GM18517 (cell line): ENCODE results near the gene ARF5.

Source experiments
- ATAC-seq: cut with Tn5 transposase; IDR thresholded peaks from one replicate; pipeline ENCODE4 v1.9.1; 2021; ENCODE audit warnings: mild to moderate bottlenecking, moderate library complexity; ENCODE audit not compliant: unreplicated experiment

ARF5 gene

GRCh38 chr7:127588697-127589482, 679 bp downstream of the ARF5 start:
- ATAC-seq: peak; percentile 7

- ATAC-seq: no peak
Observed at GRCh38 chr7:127589896-127590295, 1.7 kb downstream of the ARF5 start.

- no peak for ATAC-seq
Observed at GRCh38 chr7:127591189-127591588, 3.0 kb downstream of the ARF5 start.

DNA sequence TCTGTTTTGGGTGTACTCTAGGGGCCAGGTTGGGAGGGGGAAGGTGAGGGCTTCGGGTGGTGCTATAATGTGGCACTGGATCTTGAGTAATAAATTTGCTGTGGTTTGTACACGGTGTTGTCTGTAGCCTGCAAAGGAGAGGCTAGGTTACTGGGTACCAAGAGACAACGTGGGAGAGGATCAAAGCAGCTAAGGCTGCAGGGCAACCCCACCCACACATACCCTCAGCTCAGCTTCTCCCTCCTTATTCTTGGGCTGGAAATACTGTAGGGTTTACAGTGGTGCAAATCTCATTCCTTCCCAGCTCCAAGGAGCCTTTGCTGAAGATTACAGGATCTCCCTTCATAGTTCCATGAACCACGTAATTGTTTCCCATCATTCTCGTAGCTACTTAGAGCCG, 3.4 kb downstream of the ARF5 start:
- ATAC-seq: no peak

DNA sequence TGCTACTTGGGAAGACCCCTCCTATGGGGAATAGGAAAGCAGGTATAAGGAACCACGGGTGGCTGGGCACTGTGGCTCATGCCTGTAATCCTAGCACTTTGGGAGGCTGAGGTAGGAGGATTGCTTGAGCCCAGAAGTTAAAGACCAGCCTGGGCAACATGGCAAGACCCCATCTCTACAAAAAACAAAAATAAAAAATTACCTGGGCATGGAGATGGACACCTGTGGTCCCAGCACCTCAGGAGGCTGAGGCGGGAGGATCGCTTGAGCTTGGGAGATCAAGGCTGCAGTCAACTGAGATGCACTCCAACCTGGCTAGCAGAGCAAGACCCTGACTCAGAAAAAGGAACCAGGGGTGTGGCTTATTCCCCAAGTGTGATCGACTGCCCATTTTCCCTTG, 4.3 kb downstream of the ARF5 start:
- ATAC-seq: no peak

DNA sequence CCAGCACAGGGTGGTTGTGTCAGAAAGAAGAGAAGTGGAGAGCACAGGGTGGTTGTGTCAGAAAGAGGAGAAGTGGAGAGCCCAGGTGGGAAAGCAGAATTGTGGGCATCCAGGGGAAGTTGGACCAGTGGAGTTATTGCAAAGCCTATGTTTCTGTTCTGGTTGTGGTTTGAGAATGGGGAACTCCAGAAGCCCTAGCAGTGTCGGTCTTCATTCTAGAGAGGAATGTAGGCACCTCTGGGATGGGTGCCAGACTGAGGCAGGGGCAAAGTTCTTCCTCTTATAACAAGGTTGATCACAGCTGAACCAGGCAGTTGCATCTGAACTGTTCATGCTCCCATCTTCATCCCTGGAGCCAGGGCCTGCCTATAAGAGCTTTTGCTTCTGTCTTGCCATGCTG, 6.3 kb downstream of the ARF5 start:
- no peak for ATAC-seq

- ATAC-seq: no peak
Observed at GRCh38 chr7:127595737-127596136, 7.5 kb downstream of the ARF5 start.

- ATAC-seq: no peak
Observed at GRCh38 chr7:127598318-127598717, 10.1 kb downstream of the ARF5 start.

DNA sequence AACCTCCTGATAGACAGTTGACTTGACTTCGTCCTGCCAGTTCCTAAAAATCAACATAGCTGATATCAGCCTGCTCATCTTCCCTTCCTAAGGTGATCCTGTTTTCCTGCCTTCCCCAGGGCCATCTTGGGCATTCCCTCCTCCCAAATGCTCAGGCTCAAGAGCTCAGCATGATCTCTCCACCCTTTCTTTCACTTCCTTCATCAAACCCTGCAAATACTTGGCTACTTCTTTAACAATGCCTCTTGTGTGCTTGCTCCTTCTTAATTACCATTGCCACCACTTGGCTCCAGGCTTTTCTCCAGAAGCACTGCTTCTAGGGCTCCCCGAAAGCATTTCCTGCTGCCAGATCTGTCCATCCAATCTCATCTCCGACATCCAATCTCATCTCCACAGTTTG, 12.7 kb downstream of the ARF5 start:
- no peak for ATAC-seq

GRCh38 chr7:127608446-127608845, 20.2 kb downstream of the ARF5 start:
- ATAC-seq: no peak

GRCh38 chr7:127609297-127609696, 21.1 kb downstream of the ARF5 start:
- ATAC-seq: no peak

DNA sequence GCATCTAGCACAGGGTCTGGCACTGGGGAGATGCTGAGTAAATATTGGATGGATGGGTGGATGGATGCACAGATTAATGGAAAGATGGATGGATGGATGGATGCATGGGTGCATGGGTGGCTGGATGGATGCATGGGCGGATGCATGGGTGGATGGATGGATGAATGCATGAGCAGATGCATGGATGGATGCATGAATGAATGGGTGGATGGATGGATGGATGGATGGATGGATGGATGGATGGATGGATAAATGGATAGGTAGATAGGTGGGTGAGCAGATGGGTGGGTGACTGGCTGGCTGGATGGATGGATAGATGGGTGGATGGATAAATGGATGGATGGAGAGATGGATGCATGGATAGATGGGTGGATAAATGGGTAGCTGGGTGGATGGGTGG, 24.1 kb downstream of the ARF5 start:
- no peak for ATAC-seq

DNA sequence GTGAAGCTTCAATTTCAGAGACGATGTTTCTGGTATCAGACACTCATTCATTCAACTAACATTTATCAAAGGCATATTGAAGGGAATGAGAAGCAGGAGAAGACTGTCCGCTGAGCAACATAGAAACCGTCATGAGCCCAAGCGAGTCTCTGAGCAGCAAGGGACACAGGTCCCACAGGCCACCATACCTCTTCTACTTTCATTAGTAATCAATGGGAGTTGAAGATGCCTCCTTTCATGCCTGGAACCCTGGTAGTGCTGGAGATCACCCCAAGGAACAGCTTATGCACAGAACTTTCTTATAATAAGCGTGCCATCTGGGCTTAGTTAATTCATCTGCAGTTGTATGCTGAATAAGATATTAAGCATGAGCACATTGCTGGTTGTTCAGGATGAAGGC, 28.5 kb downstream of the ARF5 start:
- no peak for ATAC-seq

DNA sequence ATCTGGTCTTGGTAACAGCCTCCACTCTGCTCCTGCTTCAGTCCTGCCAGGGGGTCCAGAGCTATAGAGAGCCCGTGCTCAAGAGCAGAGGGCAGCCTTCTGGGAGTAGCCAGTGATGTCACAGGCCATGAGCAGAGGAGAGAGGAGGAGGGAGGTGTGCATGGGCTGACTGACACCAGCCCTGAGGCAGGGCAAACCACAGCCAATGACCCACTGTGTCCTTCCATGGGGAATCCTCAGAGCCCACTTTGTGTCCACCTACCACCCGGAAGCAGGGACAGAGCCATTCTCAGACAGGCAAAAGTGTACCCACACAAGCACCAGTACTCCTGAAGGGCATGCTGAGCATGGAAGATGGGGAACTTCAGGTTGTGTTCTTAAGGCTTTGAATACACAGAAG, 29.8 kb downstream of the ARF5 start, which contains the start of gene PAX4:
Gene PAX4 (minus strand): TSS at position 101 of the 400 bp plus-strand sequence. CDS start 2,214 bp downstream, outside the sequence.
- no peak for ATAC-seq

DNA sequence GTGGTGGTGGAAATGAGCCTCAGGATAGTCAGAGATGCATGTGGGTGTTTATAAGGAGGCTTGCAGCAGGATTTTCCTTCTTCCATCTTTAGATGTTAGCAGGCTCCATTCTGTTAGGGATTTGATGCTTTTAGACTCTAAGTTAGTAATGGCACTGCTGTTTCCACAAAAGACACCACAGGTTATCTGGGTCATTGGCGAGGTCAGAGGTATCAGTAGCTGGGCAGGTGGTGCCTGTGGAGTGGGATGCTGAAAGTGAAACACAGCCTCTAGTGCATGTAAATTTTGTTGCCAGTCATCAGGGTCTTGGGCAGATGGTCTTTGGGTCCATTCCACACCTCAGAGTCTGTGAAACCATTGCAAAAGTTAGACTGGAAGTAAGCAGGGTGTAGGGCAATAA, 30.6 kb downstream of the ARF5 start:
- no peak for ATAC-seq

GRCh38 chr7:127619681-127620405, 31.6 kb downstream of the ARF5 start:
- ATAC-seq: no peak

GRCh38 chr7:127620406-127621233, 32.4 kb downstream of the ARF5 start:
- ATAC-seq: no peak

DNA sequence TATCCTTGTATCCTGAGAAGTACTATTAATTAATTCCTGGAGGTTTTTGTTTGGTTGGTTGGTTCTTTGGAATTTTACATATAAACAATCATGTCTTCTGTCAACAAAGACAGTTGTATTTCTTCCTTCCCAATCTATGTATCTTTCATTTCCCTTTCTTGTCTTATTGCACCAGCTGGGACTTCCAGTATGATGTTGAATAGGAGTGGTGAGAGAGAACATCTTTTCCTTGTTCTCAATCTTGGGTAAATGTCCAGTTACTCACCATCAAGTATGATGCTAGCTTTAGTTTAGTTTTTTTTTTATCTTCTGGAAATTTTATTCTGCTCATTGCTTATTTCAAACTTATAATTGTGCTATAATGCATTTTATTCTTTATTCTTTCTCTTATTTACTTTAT, 37.1 kb downstream of the ARF5 start:
- ATAC-seq: no peak

DNA sequence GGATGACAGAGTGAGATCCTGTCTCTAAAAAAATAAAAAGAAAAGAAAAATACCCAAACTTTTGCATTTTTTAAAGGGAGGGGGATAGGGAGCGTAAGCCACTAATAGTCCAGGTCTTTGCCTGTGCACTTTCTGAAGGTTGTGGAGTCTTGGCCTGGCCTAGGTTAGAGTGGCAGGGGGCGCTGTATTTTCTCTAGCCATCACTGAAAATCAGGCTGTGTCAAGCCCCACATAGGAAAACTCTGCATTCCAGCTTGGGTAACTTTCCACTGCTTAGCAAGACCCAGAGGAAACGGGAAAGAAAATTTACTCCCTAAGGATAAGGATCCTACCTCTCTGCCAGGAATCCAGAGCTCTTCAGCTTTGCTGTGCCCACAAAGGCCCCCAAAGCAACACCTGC, 40.2 kb downstream of the ARF5 start:
- no peak for ATAC-seq

DNA sequence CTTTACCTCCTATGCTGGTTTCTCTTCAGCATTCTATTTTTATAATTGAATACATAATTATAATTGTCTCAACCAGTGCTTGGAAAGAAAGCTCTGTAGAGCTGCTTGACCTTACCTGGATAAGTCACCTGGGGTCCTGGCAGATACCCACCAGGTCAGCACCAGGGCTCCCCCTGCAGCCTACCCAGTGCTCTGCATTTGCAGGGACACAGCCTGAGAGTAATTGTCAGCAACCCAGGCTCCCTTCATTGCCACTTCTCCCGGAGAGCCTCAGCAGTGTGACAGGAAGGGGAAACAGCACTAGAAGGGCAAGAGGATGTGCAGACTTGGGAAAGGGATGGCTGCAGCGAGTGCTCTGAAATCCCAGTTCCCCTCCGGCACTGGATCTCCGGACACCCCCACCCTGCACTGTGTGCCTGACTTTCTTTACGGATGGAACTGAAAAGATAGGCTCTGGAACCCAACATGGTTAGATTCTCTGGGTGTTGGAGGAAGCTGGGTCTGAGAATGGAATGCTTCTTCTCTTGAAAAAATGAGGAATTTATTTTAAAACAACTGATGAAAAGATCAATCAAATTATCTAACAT, 41.1 kb downstream of the ARF5 start:
- no peak for ATAC-seq

GRCh38 chr7:127632276-127632910, 44.2 kb downstream of the ARF5 start:
- ATAC-seq: no peak
